Lower lobe of right lung (tissue), 2 donors: Measurements from ENCODE around the gene CNGB1. TPM values are rescaled to one million over a fixed set of nuclear protein-coding genes. Genes with fewer than 3 reads are reported as not detected.
"Not testable (repeated sequence)": the region's sequence is repeated elsewhere in the genome, so short reads cannot be mapped to it uniquely, and the experiment has no call there.

Experiments
- ATAC-seq, 2 donors: fragments of 200-7000 bp; cut with Tn5 transposase; one replicate each; pipeline ENCODE4 v1.9.1; 2020 to 2022; ENCODE audit warnings: mild to moderate bottlenecking in 2 of 2, moderate library complexity in 2 of 2
- DNase-seq: peaks from one replicate; pipeline ENCODE4 v3.0.0-alpha.2; 2020
- H3K27ac ChIP-seq: fragments of 200-600 bp; one replicate; pipeline ENCODE4 v1.8.0; 2022
- H3K27me3 ChIP-seq: fragments of 200-600 bp; one replicate; pipeline ENCODE4 v1.8.0; 2022; ENCODE audit warnings: low read depth
- H3K36me3 ChIP-seq: fragments of 200-600 bp; one replicate; pipeline ENCODE4 v1.8.0; 2022; ENCODE audit warnings: mild to moderate bottlenecking
- H3K4me1 ChIP-seq: fragments of 200-600 bp; one replicate; pipeline ENCODE4 v1.8.0; 2022
- H3K4me3 ChIP-seq: fragments of 200-600 bp; one replicate; pipeline ENCODE4 v1.8.0; 2022; ENCODE audit warnings: mild to moderate bottlenecking
- H3K9me3 ChIP-seq: fragments of 200-600 bp; one replicate; pipeline ENCODE4 v1.8.0; 2022
- CTCF ChIP-seq: fragments of 200-600 bp; IDR thresholded peaks from one replicate; pipeline ENCODE4 v1.8.0; 2022; ENCODE audit warnings: antibody characterized with exemption, mild to moderate bottlenecking
- intact Hi-C: fragments of 100-400 bp; cut with DNase I; formaldehyde crosslinking; loops from one replicate; pipeline ENCODE4 v1.11.0; 2022
- total RNA-seq: library from RNA; stranded (reverse); fragmentation: NEBNext Ultra II Directional; extraction: Animal tissue kit (Norgen Biotek cat#: 25700); gene quantifications from one replicate; pipeline ENCODE4 v1.2.1, GENCODE V29; 2021
- donor health status: DM: no; HTN: yes; CAD: no; lungs with severe emphysema.

The CNGB1 gene
- total RNA-seq, 1 donor from 2014 or later = 0.35 TPM

GRCh38 chr16:57837305-57838125, 133.4 kb downstream of the CNGB1 start:
- Histone ChIP-seq H3K27ac (no peak overlapping the region), H3K27me3 (no peaks in the 10 kb centered on the region), H3K4me3 (no peak overlapping the region), H3K36me3 (no peaks in the 10 kb centered on the region), H3K9me3 (no peaks in the 10 kb centered on the region), H3K4me1 (no peaks in the 10 kb centered on the region)
- DNase-seq (no peak), ATAC-seq (no peak)
- intact Hi-C loops = no loop called here
- no peak for TF ChIP-seq CTCF

GRCh38 chr16:57835439-57835838, 135.5 kb downstream of the CNGB1 start:
- H3K27me3 ChIP-seq, H3K36me3 ChIP-seq: not testable (repeated sequence)

GRCh38 chr16:57834936-57835335, 136.0 kb downstream of the CNGB1 start:
- Histone ChIP-seq H3K36me3 (no peaks in the 10 kb centered on the region), H3K27me3 (no peaks in the 10 kb centered on the region), H3K9me3 (no peaks in the 10 kb centered on the region), H3K27ac (no peak overlapping the region), H3K4me3 (no peak overlapping the region), H3K4me1 (peaks cover 3% of the 10 kb centered on the region)
- ATAC-seq (no peak), DNase-seq (no peak)
- no peak for TF ChIP-seq CTCF
- intact Hi-C loops = no loop called here

More at GRCh38 chr16:57835439-57835838, 135.5 kb downstream of the CNGB1 start:
- H3K9me3 ChIP-seq, H3K4me1 ChIP-seq, intact Hi-C loops, DNase-seq, ATAC-seq, H3K4me3 ChIP-seq, H3K27ac ChIP-seq: not testable (repeated sequence)

Other genes starting within 250 kb of the CNGB1 start
- gene KATNB1, start 235.4 kb downstream of the CNGB1 start, total RNA-seq = 18.0 TPM
- gene KIFC3, start 168.6 kb downstream of the CNGB1 start, total RNA-seq = 70.9 TPM
- 11.0 TPM for gene ZNF319, start 29.5 kb upstream of the CNGB1 start, total RNA-seq
- 39.9 TPM for gene USB1, start 30.3 kb upstream of the CNGB1 start, total RNA-seq
- gene MMP15, start 54.6 kb upstream of the CNGB1 start, total RNA-seq = 21.5 TPM
- 21.7 TPM for gene CFAP20, start 158.3 kb upstream of the CNGB1 start, total RNA-seq
- gene CSNK2A2, start 227.0 kb upstream of the CNGB1 start, total RNA-seq = 72.1 TPM